HepG2 (cell line): ENCODE measurements around the gene QRSL1. TPM values are rescaled to one million over a fixed set of nuclear protein-coding genes. Genes with fewer than 3 reads are reported as not detected.

Experiments used
- ATAC-seq: fragments of 200-7000 bp; cut with Tn5 transposase; 3 replicates; pipeline ENCODE4 v1.9.1; 2020; ENCODE audit warnings: mild to moderate bottlenecking, moderate library complexity
- BruUV-seq: library from RNA; stranded (reverse); fragments of 400-500 nt; replicated peaks from 2 replicates; lab custom pipeline; 2021; lab: Mats Ljungman, UMichigan
- CTCF ChIA-PET: fragments of 300-600 bp; formaldehyde crosslinking; extraction: SDS; loops from one replicate; lab custom pipeline; 2021; ENCODE audit warnings: low total read pairs, inconsistent platforms, low intra/inter-chr PET ratio; lab: Yijun Ruan, JAX
- POLR2A ChIA-PET: fragments of 350-600 bp; sonication (Branson Sonifier 250); formaldehyde crosslinking; loops from one replicate; lab custom pipeline; 2020; ENCODE audit warnings: antibody characterized with exemption, inconsistent platforms; lab: Yijun Ruan, JAX
- DNase-seq: peaks from one replicate; pipeline ENCODE4 v3.0.0-alpha.2; 2015; ENCODE audit warnings: low spot score
- FAIRE-seq: peaks from 3 replicates; lab custom pipeline; 2011; peaks lifted over from hg19 to GRCh38; lab: Jason Lieb, UNC
- H2AFZ ChIP-seq: one replicate; pipeline ENCODE4 v1.6.1; 2011; ENCODE audit warnings: low read length, inconsistent platforms
- H3K27ac ChIP-seq: fragments of 300-600 bp; 3 replicates; pipeline ENCODE4 v1.8.0; 2011; ENCODE audit warnings: mixed run types, mild to moderate bottlenecking, mixed read lengths, low read length, inconsistent platforms; ENCODE audit not compliant: insufficient read depth; ENCODE audit errors: extremely low read length
- H3K27me3 ChIP-seq, 2 experiments: fragments of 200-600 bp in 1 of 2; 2 replicates in 1 of 2; 3 replicates in 1 of 2; pipeline versions ENCODE4 v1.6.0 to v1.8.0; 2011; ENCODE audit warnings: low read length in 2 of 2, mild to moderate bottlenecking in 2 of 2, moderate library complexity in 2 of 2, inconsistent platforms in 1 of 2; ENCODE audit not compliant: insufficient read depth in 2 of 2, control insufficient read depth in 1 of 2
- H3K36me3 ChIP-seq, 2 experiments: fragments of 200-600 bp in 1 of 2; replicated peaks in 1 of 2; 2 replicates in 1 of 2; 3 replicates in 1 of 2; pipeline versions ENCODE4 v1.5.1 to v1.8.0; 2011; ENCODE audit warnings: low read length in 2 of 2, inconsistent platforms in 1 of 2; ENCODE audit not compliant: insufficient read depth in 2 of 2, control insufficient read depth in 1 of 2
- H3K4me1 ChIP-seq: 2 replicates; pipeline ENCODE4 v1.5.1; 2012; ENCODE audit warnings: low read length, inconsistent platforms; ENCODE audit not compliant: insufficient read depth
- H3K4me2 ChIP-seq: 2 replicates; pipeline ENCODE4 v1.6.0; 2011; ENCODE audit warnings: low read depth, low read length, inconsistent platforms
- H3K4me3 ChIP-seq, 3 experiments: fragments of 200-600 bp in 1 of 3; sonication (generic), shearing (Covaris generic) in 1 of 3; replicated peaks in 1 of 3; 2 replicates each; pipeline ENCODE4 v1.5.1; 2011 to 2016; ENCODE audit warnings: low read length in 3 of 3, inconsistent platforms in 2 of 3, low read depth in 2 of 3, mild to moderate bottlenecking in 2 of 3, control low read depth in 1 of 3, mixed read lengths in 1 of 3; ENCODE audit not compliant: insufficient read depth in 1 of 3
- H3K79me2 ChIP-seq: one replicate; pipeline ENCODE4 v1.6.1; 2011; ENCODE audit warnings: low read length, inconsistent platforms; ENCODE audit not compliant: insufficient read depth
- H3K9ac ChIP-seq: 2 replicates; pipeline ENCODE4 v1.6.0; 2011; ENCODE audit warnings: mild to moderate bottlenecking, low read depth, low read length, inconsistent platforms; ENCODE audit not compliant: insufficient read depth
- H3K9me3 ChIP-seq: 2 replicates; pipeline ENCODE4 v1.5.1; 2012; ENCODE audit warnings: mild to moderate bottlenecking, low read length
- H4K20me1 ChIP-seq: 2 replicates; pipeline ENCODE4 v1.6.0; 2011; ENCODE audit warnings: inconsistent platforms, mild to moderate bottlenecking, low read length, moderate library complexity; ENCODE audit not compliant: insufficient read depth
- CEBPB ChIP-seq: IDR thresholded peaks from 2 replicates; pipeline ENCODE4 v1.6.1; 2011; ENCODE audit warnings: low read depth, low read length, improper control_type of control experiment, borderline replicate concordance
- GATA4 ChIP-seq: sonication (generic); IDR thresholded peaks from 2 replicates; pipeline ENCODE4 v1.6.1; 2016; ENCODE audit warnings: antibody characterized with exemption, low read depth, borderline replicate concordance
- HOMEZ ChIP-seq: IDR thresholded peaks from 2 replicates; pipeline ENCODE4 v1.6.1; 2016; ENCODE audit warnings: low read depth
- MIER2 ChIP-seq: IDR thresholded peaks from 2 replicates; pipeline ENCODE4 v1.6.1; 2016; ENCODE audit warnings: missing biosample characterization, missing genetic modification reagents
- NFIB ChIP-seq: sonication (generic); formaldehyde crosslinking; IDR thresholded peaks from 2 replicates; pipeline ENCODE4 v1.9.0; 2021; ENCODE audit warnings: missing genetic modification reagents, mild to moderate bottlenecking, borderline replicate concordance
- NFYB ChIP-seq: sonication (generic); formaldehyde crosslinking; IDR thresholded peaks from 2 replicates; pipeline ENCODE4 v1.4.0; 2020; ENCODE audit warnings: missing genetic modification reagents
- PHF5A ChIP-seq: IDR thresholded peaks from one replicate; pipeline ENCODE4 v1.6.1; 2018; ENCODE audit warnings: low read depth, missing genetic modification reagents; ENCODE audit not compliant: unreplicated experiment
- RXRB ChIP-seq: IDR thresholded peaks from 2 replicates; pipeline ENCODE4 v1.6.1; 2016; ENCODE audit warnings: borderline replicate concordance, missing genetic modification reagents, missing compliant biosample characterization
- SIX1 ChIP-seq: sonication (generic); formaldehyde crosslinking; IDR thresholded peaks from 2 replicates; pipeline ENCODE4 v1.4.0; 2020; ENCODE audit warnings: missing genetic modification reagents, borderline replicate concordance
- SNAPC2 ChIP-seq: sonication (generic); formaldehyde crosslinking; IDR thresholded peaks from 2 replicates; pipeline ENCODE4 v1.8.1; 2022; ENCODE audit warnings: mild to moderate bottlenecking, missing genetic modification reagents
- U2AF1 ChIP-seq: fragments of 200-400 bp; formaldehyde crosslinking; optimal IDR thresholded peaks from 2 replicates; pipeline ENCODE3; 2017; ENCODE audit warnings: mild to moderate bottlenecking, low read depth, low read length
- ZBTB7B ChIP-seq: sonication (generic); formaldehyde crosslinking; IDR thresholded peaks from 2 replicates; pipeline ENCODE4 v1.4.0; 2020; ENCODE audit warnings: missing genetic modification reagents
- WGBS: methylation state at CpG from one replicate; pipeline ENCODE4 v1.1.6; 2017; ENCODE audit warnings: low lambda C conversion rate; 5-methylcytosine and 5-hydroxymethylcytosine counted together
- in situ Hi-C: cut with HindIII; loops from 2 replicates; pipeline ENCODE4 v1.10.0; 2017; ENCODE audit warnings: low pct_unique_long_range_greater_than_20kb; ENCODE audit not compliant: extremely low pct_ligation_motif_present
- intact Hi-C: fragments of 100-400 bp; cut with micrococcal nuclease; formaldehyde crosslinking; loops from one replicate; pipeline ENCODE4 v1.10.0; 2022; ENCODE audit not compliant: unreplicated experiment
- polyA plus RNA-seq, 8 experiments: library from polyadenylated mRNA; depleted of rRNA in 3 of 8; stranded (reverse) in 7 of 8; unstranded in 1 of 8; fragments of >200 nt; fragmentation: Illumina TruSeq in 4 of 8; extraction: Trizol in 4 of 8; gene quantifications; 2 replicates each; pipeline versions ENCODE4 v1.2.1 to v1.2.3, GENCODE V29; 2011 to 2016; ENCODE audit warnings: low read depth in 4 of 8, missing spikeins in 1 of 8, mixed read lengths in 1 of 8; ENCODE audit not compliant: insufficient read depth in 1 of 8
- total RNA-seq, 5 experiments: library from RNA; depleted of rRNA; stranded (reverse); fragments of >200 nt; fragmentation: Illumina TruSeq; extraction: Trizol; gene quantifications; 2 replicates each; pipeline ENCODE4 v1.2.3, GENCODE V29; 2016; ENCODE audit warnings: low read depth in 1 of 5
- TF ChIP-seq, protein P1 (sequence below): sonication (generic); formaldehyde crosslinking; IDR thresholded peaks from 2 replicates; pipeline ENCODE4 v1.5.0; 2020; ENCODE audit warnings: mild to moderate bottlenecking, missing genetic modification reagents
- TF ChIP-seq, protein P2 (sequence below): sonication (generic); formaldehyde crosslinking; IDR thresholded peaks from 2 replicates; pipeline ENCODE4 v1.4.0; 2020; ENCODE audit warnings: low read depth, mild to moderate bottlenecking, missing genetic modification reagents

Gene QRSL1
- total and polyA plus RNA-seq, 2 of the 13 experiments (the other 11 are each of a cell fraction or from before 2014, with no cell fraction given) = 8.2 to 22.3 TPM

DNA sequence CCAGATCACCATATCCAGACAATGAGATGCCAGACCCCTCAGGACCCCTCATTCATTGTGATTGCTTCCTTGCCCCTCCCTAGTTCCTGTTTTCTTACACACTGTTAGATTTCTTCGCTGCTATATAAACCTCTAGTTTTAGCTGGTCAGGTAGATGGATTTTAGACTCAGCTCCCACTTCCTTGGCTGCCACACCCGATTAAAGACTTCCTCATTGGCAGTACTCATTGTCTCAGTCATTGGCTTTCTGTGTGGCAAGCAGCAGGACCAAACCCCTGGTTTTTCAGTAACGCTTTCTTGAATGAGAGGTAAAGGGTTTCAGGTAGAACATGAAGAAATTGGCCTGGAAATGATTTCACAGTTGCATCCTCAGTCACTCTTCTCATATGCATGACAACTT lies 47.9 kb downstream of the QRSL1 start:
- no peak overlapping the region for H2AFZ ChIP-seq
- no peaks in the 10 kb centered on the region for H3K27me3 ChIP-seq
- H3K36me3 ChIP-seq = no peaks in the 10 kb centered on the region
- H3K9ac ChIP-seq = no peak overlapping the region
- in situ Hi-C loops = no loop called here
- no TSS peak for BruUV-seq
- DNase-seq (no peak), FAIRE-seq (no peak), ATAC-seq (no peak)
- no peaks in the 10 kb centered on the region for H3K9me3 ChIP-seq
- CTCF ChIA-PET = no interaction called here
- no peak overlapping the region for H3K4me2 ChIP-seq
- no peaks in the 10 kb centered on the region for H3K4me1 ChIP-seq
- H3K79me2 ChIP-seq = no peaks in the 10 kb centered on the region
- no peak overlapping the region for H3K4me3 ChIP-seq
- 56% methylated on average over 3 of the region's 3 CpGs for WGBS
- TF ChIP-seq PHF5A (CRISPR knock-in tag) = no peak
- TF ChIP-seq, all 625 proteins: peak for 0
- no peak overlapping the region for H3K27ac ChIP-seq
- H4K20me1 ChIP-seq = no peaks in the 10 kb centered on the region
- intact Hi-C loops = no loop called here
- POLR2A ChIA-PET = no interaction called here

- no peaks in the 10 kb centered on the region for H3K36me3 ChIP-seq
- H3K9ac ChIP-seq = no peak overlapping the region
- intact Hi-C loops (loop anchor here (10.0 kb wide), 2 partner anchors 201 to 291 kb away; partner anchors contain the start of gene CD24), in situ Hi-C loops (no loop called here)
- no peak overlapping the region for H3K27ac ChIP-seq
- 71% methylated on average over 4 of the region's 4 CpGs for WGBS
- no peaks in the 10 kb centered on the region for H3K9me3 ChIP-seq
- BruUV-seq = no TSS peak
- DNase-seq (no peak), FAIRE-seq (no peak), ATAC-seq (no peak; the same call in 2 of the 3 replicates)
- H3K27me3 ChIP-seq = no peaks in the 10 kb centered on the region
- H3K4me2 ChIP-seq = no peak overlapping the region
- ChIA-PET POLR2A (no interaction called here), CTCF (no interaction called here)
- H3K79me2 ChIP-seq = no peaks in the 10 kb centered on the region
- no peak overlapping the region for H2AFZ ChIP-seq
- H3K4me3 ChIP-seq = no peak overlapping the region
- peaks cover 15% of the 10 kb centered on the region for H3K4me1 ChIP-seq
- H4K20me1 ChIP-seq = no peaks in the 10 kb centered on the region
- TF ChIP-seq GATA4 (no peak), MIER2 (no peak), U2AF1 (no peak), SNAPC2 (no peak), CEBPB (no peak), SIX1 (CRISPR knock-in tag) (no peak), NFYB (CRISPR knock-in tag) (no peak), NFIB (no peak), RXRB (CRISPR knock-in tag) (no peak), ZBTB7B (CRISPR knock-in tag) (no peak), HOMEZ (CRISPR knock-in tag) (no peak)
- TF ChIP-seq, protein P1, sequence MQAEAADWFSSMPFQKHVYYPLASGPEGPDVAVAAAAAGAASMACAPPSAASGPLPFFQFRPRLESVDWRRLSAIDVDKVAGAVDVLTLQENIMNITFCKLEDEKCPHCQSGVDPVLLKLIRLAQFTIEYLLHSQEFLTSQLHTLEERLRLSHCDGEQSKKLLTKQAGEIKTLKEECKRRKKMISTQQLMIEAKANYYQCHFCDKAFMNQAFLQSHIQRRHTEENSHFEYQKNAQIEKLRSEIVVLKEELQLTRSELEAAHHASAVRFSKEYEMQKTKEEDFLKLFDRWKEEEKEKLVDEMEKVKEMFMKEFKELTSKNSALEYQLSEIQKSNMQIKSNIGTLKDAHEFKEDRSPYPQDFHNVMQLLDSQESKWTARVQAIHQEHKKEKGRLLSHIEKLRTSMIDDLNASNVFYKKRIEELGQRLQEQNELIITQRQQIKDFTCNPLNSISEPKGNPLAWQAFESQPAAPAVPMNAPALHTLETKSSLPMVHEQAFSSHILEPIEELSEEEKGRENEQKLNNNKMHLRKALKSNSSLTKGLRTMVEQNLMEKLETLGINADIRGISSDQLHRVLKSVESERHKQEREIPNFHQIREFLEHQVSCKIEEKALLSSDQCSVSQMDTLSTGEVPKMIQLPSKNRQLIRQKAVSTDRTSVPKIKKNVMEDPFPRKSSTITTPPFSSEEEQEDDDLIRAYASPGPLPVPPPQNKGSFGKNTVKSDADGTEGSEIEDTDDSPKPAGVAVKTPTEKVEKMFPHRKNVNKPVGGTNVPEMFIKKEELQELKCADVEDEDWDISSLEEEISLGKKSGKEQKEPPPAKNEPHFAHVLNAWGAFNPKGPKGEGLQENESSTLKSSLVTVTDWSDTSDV (CRISPR knock-in tag) = no peak
- TF ChIP-seq, protein P2, sequence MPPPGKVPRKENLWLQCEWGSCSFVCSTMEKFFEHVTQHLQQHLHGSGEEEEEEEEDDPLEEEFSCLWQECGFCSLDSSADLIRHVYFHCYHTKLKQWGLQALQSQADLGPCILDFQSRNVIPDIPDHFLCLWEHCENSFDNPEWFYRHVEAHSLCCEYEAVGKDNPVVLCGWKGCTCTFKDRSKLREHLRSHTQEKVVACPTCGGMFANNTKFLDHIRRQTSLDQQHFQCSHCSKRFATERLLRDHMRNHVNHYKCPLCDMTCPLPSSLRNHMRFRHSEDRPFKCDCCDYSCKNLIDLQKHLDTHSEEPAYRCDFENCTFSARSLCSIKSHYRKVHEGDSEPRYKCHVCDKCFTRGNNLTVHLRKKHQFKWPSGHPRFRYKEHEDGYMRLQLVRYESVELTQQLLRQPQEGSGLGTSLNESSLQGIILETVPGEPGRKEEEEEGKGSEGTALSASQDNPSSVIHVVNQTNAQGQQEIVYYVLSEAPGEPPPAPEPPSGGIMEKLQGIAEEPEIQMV (CRISPR knock-in tag) = no peak
Observed at GRCh38 chr6:106684011-106684410, 54.6 kb downstream of the QRSL1 start.
